HepG2 (cell line): ENCODE measurements around the gene TMBIM1. TPM values are rescaled to one million over a fixed set of nuclear protein-coding genes. Genes with fewer than 3 reads are reported as not detected.

Experiments used
- ELF4 ChIP-seq: sonication (generic); formaldehyde crosslinking; IDR thresholded peaks from 2 replicates; pipeline ENCODE4 v1.5.0; 2020; ENCODE audit warnings: missing genetic modification reagents, mild to moderate bottlenecking, moderate library complexity, borderline replicate concordance
- EP300 ChIP-seq, 3 experiments: sonication (generic) in 1 of 3; formaldehyde crosslinking in 1 of 3; IDR thresholded peaks; 2 replicates each; pipeline versions ENCODE4 v1.5.1 to v1.6.1; 2011 to 2020; ENCODE audit warnings: low read depth in 2 of 3, low read length in 2 of 3, borderline replicate concordance in 1 of 3, improper control_type of control experiment in 1 of 3, mild to moderate bottlenecking in 1 of 3, missing genetic modification reagents in 1 of 3, moderate library complexity in 1 of 3
- NBN ChIP-seq: fragments of 450-650 bp; conservative IDR thresholded peaks from 2 replicates; pipeline ENCODE4 v1.6.1; 2017
- SMARCE1 ChIP-seq: fragments of 450-650 bp; IDR thresholded peaks from 2 replicates; pipeline ENCODE4 v1.6.1; 2017; ENCODE audit warnings: borderline replicate concordance
- ZBTB3 ChIP-seq: sonication (generic); formaldehyde crosslinking; IDR thresholded peaks from 2 replicates; pipeline ENCODE4 v1.4.0; 2020; ENCODE audit warnings: low read depth, mild to moderate bottlenecking, moderate library complexity, missing genetic modification reagents, borderline replicate concordance
- ZKSCAN8 ChIP-seq: IDR thresholded peaks from 2 replicates; pipeline ENCODE4 v1.6.1; 2016; ENCODE audit warnings: borderline replicate concordance, missing genetic modification reagents, missing compliant biosample characterization
- ZNF441 ChIP-seq: sonication (generic); formaldehyde crosslinking; IDR thresholded peaks from 2 replicates; pipeline ENCODE4 v1.7.0; 2021; ENCODE audit warnings: missing genetic modification reagents, borderline replicate concordance
- ZNF510 ChIP-seq: sonication (generic); formaldehyde crosslinking; IDR thresholded peaks from 2 replicates; pipeline ENCODE4 v1.4.0; 2020; ENCODE audit warnings: low read depth, mild to moderate bottlenecking, missing genetic modification reagents
- ZNF761 ChIP-seq: sonication (generic); formaldehyde crosslinking; conservative IDR thresholded peaks from 2 replicates; pipeline ENCODE4 v1.4.0; 2020; ENCODE audit warnings: mild to moderate bottlenecking, missing genetic modification reagents
- ZNF816 ChIP-seq: sonication (generic); formaldehyde crosslinking; IDR thresholded peaks from 2 replicates; pipeline ENCODE4 v1.8.0; 2022; ENCODE audit warnings: missing genetic modification reagents, mild to moderate bottlenecking, borderline replicate concordance
- polyA plus RNA-seq, 8 experiments: library from polyadenylated mRNA; depleted of rRNA in 3 of 8; stranded (reverse) in 7 of 8; unstranded in 1 of 8; fragments of >200 nt; fragmentation: Illumina TruSeq in 4 of 8; extraction: Trizol in 4 of 8; gene quantifications; 2 replicates each; pipeline versions ENCODE4 v1.2.1 to v1.2.3, GENCODE V29; 2011 to 2016; ENCODE audit warnings: low read depth in 4 of 8, missing spikeins in 1 of 8, mixed read lengths in 1 of 8; ENCODE audit not compliant: insufficient read depth in 1 of 8
- total RNA-seq, 5 experiments: library from RNA; depleted of rRNA; stranded (reverse); fragments of >200 nt; fragmentation: Illumina TruSeq; extraction: Trizol; gene quantifications; 2 replicates each; pipeline ENCODE4 v1.2.3, GENCODE V29; 2016; ENCODE audit warnings: low read depth in 1 of 5
- TF ChIP-seq, protein P1 (sequence below): sonication (generic); formaldehyde crosslinking; IDR thresholded peaks from 2 replicates; pipeline ENCODE4 v1.4.0; 2020; ENCODE audit warnings: mild to moderate bottlenecking, missing genetic modification reagents
- TF ChIP-seq, protein P2 (sequence below): IDR thresholded peaks from 2 replicates; pipeline ENCODE4 v1.6.1; 2012; ENCODE audit warnings: low read length, improper control_type of control experiment
- TF ChIP-seq, protein P3 (sequence below): sonication (generic); formaldehyde crosslinking; IDR thresholded peaks from 2 replicates; pipeline ENCODE4 v1.5.1; 2020; ENCODE audit warnings: mild to moderate bottlenecking, missing genetic modification reagents, borderline replicate concordance
- TF ChIP-seq, protein P4 (sequence below): sonication (generic); formaldehyde crosslinking; IDR thresholded peaks from 2 replicates; pipeline ENCODE4 v1.8.0; 2022; ENCODE audit warnings: missing genetic modification reagents, low read depth, mild to moderate bottlenecking, borderline replicate concordance
- TF ChIP-seq, protein P5 (sequence below): sonication (generic); formaldehyde crosslinking; IDR thresholded peaks from 2 replicates; pipeline ENCODE4 v1.8.0; 2022; ENCODE audit warnings: low read depth, missing genetic modification reagents
- TF ChIP-seq, protein P6 (sequence below): sonication (generic); formaldehyde crosslinking; IDR thresholded peaks from 2 replicates; pipeline ENCODE4 v1.5.1; 2020; ENCODE audit warnings: missing genetic modification reagents, mild to moderate bottlenecking, borderline replicate concordance

The TMBIM1 gene
- total and polyA plus RNA-seq, 2 of the 13 experiments (the other 11 are each of a cell fraction or from before 2014, with no cell fraction given): 127 to 139 TPM

DNA sequence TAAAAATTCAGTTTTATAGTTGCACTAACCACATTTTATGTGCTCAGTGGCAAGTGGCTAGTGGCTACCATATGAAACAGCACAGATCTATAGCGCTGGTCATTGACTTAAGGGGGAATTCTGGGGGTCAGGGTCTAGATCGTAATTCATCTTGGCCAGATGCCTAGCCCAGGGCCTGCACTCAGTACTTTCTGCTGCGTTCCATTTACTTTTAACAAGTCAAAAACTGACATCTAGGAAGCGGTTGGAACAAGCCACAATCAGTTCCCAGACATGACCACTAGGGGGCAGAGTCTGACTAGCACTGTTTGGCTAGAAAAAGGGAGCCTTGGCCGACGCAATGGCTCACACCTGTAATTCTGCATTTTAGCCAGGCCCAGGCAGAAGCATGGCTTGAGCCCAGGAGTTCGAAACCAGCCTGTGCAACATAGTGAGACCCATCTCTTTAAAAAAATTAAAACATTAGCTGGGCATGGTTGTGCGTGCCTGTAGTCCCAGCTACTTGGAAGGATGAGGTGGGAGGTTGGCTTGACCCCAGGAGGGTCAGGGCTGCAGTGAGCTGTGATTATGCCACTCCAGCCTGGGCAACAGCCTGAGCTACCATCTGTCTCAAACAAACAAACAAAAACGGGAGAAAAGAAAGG, 9.0 kb upstream of the TMBIM1 start (continued):
- TF ChIP-seq, protein P1, sequence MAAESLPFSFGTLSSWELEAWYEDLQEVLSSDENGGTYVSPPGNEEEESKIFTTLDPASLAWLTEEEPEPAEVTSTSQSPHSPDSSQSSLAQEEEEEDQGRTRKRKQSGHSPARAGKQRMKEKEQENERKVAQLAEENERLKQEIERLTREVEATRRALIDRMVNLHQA (CRISPR knock-in tag): no peak
- TF ChIP-seq, protein P2, sequence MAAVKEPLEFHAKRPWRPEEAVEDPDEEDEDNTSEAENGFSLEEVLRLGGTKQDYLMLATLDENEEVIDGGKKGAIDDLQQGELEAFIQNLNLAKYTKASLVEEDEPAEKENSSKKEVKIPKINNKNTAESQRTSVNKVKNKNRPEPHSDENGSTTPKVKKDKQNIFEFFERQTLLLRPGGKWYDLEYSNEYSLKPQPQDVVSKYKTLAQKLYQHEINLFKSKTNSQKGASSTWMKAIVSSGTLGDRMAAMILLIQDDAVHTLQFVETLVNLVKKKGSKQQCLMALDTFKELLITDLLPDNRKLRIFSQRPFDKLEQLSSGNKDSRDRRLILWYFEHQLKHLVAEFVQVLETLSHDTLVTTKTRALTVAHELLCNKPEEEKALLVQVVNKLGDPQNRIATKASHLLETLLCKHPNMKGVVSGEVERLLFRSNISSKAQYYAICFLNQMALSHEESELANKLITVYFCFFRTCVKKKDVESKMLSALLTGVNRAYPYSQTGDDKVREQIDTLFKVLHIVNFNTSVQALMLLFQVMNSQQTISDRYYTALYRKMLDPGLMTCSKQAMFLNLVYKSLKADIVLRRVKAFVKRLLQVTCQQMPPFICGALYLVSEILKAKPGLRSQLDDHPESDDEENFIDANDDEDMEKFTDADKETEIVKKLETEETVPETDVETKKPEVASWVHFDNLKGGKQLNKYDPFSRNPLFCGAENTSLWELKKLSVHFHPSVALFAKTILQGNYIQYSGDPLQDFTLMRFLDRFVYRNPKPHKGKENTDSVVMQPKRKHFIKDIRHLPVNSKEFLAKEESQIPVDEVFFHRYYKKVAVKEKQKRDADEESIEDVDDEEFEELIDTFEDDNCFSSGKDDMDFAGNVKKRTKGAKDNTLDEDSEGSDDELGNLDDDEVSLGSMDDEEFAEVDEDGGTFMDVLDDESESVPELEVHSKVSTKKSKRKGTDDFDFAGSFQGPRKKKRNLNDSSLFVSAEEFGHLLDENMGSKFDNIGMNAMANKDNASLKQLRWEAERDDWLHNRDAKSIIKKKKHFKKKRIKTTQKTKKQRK: no peak
- TF ChIP-seq SMARCE1 (no peak), ZNF761 (no peak), ZNF510 (CRISPR knock-in tag) (no peak), EP300 (IDR thresholded peaks at IDR 0.05; ENCODE audit: low read depth in 2 of 2, low read length in 2 of 2) (no peak), EP300 (CRISPR knock-in tag; IDR thresholded peaks at IDR 0.05; ENCODE audit: borderline replicate concordance) (0 out of 2 replicates have a peak, but pooled peaks have one; percentile 46), ZNF441 (CRISPR knock-in tag) (no peak), NBN (no peak), ZNF816 (no peak), ZKSCAN8 (CRISPR knock-in tag) (peak; percentile 49; the same call in 1 of the 2 replicates), ELF4 (no peak), ZBTB3 (CRISPR knock-in tag) (no peak)
- TF ChIP-seq, protein P3, sequence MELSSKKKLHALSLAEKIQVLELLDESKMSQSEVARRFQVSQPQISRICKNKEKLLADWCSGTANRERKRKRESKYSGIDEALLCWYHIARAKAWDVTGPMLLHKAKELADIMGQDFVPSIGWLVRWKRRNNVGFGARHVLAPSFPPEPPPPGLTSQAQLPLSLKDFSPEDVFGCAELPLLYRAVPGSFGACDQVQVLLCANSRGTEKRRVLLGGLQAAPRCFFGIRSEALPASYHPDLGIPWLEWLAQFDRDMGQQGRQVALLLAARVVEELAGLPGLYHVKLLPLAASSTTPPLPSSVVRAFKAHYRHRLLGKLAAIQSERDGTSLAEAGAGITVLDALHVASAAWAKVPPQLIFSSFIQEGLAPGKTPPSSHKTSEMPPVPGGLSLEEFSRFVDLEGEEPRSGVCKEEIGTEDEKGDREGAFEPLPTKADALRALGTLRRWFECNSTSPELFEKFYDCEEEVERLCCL (CRISPR knock-in tag): no peak
- TF ChIP-seq, protein P4, sequence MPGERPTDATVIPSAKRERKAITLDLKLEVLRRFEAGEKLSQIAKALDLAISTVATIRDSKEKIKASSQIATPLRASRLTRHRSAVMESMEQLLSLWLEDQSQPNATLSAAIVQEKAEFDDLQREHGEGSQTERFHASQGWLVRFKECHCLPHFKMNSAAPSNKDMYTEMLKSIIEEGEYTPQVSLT (CRISPR knock-in tag): no peak
- TF ChIP-seq, protein P5, sequence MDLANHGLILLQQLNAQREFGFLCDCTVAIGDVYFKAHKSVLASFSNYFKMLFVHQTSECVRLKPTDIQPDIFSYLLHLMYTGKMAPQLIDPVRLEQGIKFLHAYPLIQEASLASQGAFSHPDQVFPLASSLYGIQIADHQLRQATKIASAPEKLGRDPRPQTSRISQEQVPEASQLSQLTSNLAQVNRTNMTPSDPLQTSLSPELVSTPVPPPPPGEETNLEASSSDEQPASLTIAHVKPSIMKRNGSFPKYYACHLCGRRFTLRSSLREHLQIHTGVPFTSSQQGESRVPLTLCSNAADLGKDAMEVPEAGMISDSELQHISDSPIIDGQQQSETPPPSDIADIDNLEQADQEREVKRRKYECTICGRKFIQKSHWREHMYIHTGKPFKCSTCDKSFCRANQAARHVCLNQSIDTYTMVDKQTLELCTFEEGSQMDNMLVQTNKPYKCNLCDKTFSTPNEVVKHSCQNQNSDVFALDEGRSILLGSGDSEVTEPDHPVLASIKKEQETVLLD (CRISPR knock-in tag): no peak
- TF ChIP-seq, protein P6, sequence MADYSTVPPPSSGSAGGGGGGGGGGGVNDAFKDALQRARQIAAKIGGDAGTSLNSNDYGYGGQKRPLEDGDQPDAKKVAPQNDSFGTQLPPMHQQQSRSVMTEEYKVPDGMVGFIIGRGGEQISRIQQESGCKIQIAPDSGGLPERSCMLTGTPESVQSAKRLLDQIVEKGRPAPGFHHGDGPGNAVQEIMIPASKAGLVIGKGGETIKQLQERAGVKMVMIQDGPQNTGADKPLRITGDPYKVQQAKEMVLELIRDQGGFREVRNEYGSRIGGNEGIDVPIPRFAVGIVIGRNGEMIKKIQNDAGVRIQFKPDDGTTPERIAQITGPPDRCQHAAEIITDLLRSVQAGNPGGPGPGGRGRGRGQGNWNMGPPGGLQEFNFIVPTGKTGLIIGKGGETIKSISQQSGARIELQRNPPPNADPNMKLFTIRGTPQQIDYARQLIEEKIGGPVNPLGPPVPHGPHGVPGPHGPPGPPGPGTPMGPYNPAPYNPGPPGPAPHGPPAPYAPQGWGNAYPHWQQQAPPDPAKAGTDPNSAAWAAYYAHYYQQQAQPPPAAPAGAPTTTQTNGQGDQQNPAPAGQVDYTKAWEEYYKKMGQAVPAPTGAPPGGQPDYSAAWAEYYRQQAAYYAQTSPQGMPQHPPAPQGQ (CRISPR knock-in tag): no peak
